Fibroblast of skin of scalp (primary cell): ENCODE results near the gene CLEC5A. TPM values are rescaled to one million over a fixed set of nuclear protein-coding genes. Genes with fewer than 3 reads are reported as not detected.
"Not testable (repeated sequence)": the region's sequence is repeated elsewhere in the genome, so short reads cannot be mapped to it uniquely, and the experiment has no call there.

Experiments used
- DNase-seq: peaks from one replicate; pipeline ENCODE4 v3.0.0-alpha.2; 2013
- polyA plus RNA-seq, 2 experiments: library from polyadenylated mRNA; unstranded; fragments of 120-200 nt; gene quantifications; one replicate each; pipeline ENCODE4 v1.2.1, GENCODE V29; 2013; ENCODE audit not compliant: insufficient read length in 2 of 2

CLEC5A gene
- not detected for polyA plus RNA-seq (2013, experiment 1 of 2; ENCODE audit: insufficient read length)
- polyA plus RNA-seq (2013, experiment 2 of 2; ENCODE audit: insufficient read length): not detected

GRCh38 chr7:141946796-141947195, at the start of gene CLEC5A:
CLEC5A (minus strand) TSS chr7:141946974; CDS start chr7:141946292, 682 bp downstream.
- no peak for DNase-seq

DNA sequence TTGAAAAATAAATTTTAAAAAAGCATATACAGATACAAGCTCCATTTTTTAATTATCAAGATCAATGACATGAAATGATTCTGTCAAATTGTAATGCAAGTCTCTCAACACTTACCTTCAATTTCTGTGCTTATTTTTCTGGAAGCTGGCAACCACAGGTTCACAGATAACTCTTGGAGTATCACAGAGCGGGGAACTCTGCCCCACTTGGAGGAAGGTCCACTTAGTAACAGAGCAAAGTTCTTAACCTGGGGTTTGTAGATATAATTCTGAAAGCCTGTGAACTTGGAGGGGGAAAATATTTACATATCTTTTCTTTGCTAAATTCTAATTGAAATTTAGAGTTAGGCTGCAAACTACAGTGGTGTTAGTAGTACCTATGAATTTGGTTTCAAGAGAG, 46.6 kb upstream of the CLEC5A start:
- no peak for DNase-seq

GRCh38 chr7:141992688-141993087, 45.9 kb upstream of the CLEC5A start:
- DNase-seq: no peak

DNA sequence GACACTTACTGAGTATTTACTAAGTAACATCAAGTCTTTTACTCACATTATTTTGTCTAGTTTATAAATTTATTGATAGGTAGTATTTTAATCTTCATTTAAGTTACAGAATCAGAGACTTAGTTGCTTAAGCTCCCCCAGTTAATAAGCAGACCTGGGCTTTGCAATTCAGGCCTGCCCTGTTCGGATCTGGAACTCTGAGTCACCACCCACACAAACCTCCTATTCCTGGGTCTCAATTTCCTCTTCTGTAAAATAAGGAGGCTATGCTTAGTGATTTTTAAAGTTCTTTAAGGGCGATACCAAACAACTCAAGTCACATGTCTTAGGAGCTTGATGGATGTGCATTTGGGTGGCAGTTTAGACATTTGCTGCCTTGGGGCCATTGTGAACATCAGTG, 45.4 kb upstream of the CLEC5A start:
- DNase-seq: no peak

GRCh38 chr7:141991140-141991539, 44.4 kb upstream of the CLEC5A start:
- no peak for DNase-seq

DNA sequence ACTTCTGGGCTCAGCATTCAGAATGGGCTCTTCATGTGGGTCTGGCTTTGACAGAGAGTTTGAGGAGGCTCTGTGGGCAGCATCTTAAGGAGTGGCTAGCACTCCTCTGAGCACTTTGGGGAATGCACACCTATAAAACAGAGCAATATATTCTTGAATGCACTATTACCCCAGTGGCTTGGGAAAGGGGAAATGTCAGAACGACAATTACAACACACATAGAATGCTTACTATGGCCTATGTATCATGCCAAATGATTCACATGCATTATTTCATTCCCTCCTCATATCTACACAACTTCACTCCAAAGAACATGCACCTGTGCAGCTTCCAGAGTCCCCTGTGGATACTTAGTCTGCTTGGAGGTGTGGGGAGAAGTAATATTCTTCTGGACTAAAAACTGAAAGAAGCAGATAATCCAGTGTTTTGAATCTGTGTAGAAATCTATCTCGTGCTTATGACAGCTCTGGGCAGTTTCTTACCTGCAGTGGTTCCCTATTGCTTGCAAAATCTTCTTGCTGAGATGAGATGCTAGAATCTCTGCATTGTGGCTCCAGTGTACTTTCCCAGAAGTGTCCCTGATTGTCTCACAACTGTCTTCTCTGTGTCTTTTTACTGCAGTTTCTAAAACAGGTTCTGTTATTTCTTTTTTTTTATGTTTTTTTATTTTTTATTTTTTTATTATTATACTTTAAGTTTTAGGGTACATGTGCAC, 43.4 kb upstream of the CLEC5A start:
- DNase-seq: no peak

GRCh38 chr7:141987803-141988202, 41.0 kb upstream of the CLEC5A start:
- DNase-seq: not testable (repeated sequence)

GRCh38 chr7:141986923-141987322, 40.1 kb upstream of the CLEC5A start:
- DNase-seq: no peak

DNA sequence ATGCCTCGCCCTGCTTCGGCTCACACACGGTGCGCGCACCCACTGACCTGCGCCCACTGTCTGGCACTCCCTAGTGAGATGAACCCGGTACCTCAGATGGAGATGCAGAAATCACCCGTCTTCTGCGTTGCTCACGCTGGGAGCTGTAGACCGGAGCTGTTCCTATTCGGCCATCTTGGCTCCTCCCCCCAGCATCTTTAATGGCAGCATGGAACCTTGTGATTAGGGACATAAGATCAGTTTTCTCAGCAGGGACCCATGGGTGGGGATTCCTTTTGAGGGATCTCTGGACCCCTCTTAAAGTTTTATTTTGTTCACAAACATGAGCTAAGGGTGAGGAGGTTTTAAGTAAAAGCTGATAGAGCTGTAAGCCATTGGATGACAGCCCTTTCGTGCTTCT, 39.2 kb upstream of the CLEC5A start:
- DNase-seq: not testable (repeated sequence)

DNA sequence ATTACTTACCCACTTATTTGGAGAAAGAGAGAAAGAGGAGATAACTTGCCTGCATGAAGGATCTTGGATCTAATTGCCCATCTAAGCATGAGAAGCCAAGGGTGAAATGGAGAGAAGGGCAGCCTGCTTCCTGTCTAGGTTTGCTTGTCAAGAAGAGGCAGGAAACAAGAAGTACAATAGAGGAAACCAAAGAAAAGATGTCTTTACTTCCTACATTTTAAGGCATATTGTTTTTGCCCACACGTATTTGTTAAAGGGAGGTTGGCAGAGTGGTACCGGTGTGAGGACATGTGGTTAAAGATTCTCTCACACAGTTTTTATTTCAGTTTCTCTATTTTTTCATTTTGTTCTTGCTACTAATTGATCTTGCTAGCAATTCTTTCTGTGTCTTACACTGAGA, 32.8 kb upstream of the CLEC5A start:
- DNase-seq: no peak

DNA sequence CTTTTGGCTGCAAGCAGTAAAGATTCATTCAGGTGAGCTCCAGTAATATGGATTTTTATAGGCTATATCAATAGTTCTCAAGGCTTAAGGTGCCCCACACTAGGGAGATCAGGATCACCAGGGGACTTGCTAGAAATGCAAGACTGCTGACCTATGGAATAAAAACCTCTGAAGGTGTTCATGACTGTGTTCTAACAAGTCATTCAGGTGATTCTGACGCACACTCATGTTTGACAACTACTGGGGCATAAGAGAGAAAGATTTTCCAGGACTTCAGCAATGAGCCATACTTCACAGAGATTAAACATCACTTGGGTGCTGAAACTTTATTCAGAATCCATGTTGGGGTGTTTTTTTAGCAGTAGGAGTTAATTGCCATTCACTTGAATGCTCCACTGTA, 31.6 kb upstream of the CLEC5A start:
- DNase-seq: no peak

GRCh38 chr7:141976524-141977245, 29.9 kb upstream of the CLEC5A start:
- no peak for DNase-seq

DNA sequence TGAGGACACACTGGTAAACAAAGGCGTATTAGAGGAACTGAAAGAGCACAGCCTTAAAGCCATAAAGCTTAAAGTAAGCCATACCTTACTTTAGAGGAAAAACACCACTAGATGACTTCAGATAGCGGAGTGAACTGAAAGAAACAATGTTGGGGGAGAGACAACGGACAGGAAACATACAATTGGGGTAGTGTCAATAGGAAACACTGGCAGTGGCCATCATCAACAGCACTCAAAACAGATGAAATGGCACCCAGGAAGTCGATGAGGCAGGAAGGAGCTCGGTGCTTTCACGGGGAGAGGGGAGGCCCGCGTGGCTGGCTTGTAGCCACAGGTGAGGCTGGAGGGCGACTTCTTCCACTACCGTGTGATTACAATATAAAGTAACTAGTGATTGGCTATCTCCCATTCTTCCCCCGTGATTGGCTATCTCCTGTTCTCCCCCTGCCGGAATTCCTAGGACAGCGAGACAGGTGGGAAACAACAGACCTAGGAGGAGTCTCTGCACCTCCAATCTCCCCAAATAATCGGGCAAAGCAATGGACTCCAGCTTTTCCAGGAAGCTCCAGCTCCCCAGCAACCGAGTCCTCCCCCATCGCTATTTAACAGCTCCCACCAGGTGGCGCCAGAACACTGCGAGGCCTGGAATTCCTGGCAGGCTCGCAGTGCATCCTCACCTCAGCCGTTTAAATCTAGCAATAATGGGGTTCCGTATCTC, 29.2 kb upstream of the CLEC5A start:
- peak; percentile 29 for DNase-seq

GRCh38 chr7:141974831-141975230, 28.1 kb upstream of the CLEC5A start:
- DNase-seq: no peak

DNA sequence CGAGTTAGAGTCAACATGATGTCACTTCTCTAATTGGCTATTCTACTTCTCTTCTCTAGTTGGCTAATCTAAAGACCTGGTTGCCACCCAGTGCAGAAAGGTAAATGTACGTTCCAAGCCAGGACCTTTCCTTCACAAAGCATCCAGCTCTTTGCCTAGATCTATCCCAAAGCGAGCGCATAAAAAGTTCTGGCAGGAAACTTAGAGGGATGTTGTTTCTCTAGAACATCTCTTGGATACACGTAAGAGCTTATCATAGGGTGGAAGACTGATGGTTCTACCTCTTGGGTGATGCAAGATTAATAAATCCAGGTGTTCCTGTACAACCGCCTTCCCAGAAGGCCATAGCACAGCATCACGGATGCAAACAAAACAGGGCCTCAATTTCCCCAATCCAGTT, 26.9 kb upstream of the CLEC5A start, which contains the start of gene TAS2R38:
TAS2R38 (minus strand) TSS at position 101 of the 400 bp plus-strand sequence; CDS start at position 17, 84 bp downstream.
- no peak for DNase-seq

- no peak for DNase-seq
These were observed 14.1 kb upstream of the CLEC5A start for GRCh38 chr7:141960687-141961422.

DNA sequence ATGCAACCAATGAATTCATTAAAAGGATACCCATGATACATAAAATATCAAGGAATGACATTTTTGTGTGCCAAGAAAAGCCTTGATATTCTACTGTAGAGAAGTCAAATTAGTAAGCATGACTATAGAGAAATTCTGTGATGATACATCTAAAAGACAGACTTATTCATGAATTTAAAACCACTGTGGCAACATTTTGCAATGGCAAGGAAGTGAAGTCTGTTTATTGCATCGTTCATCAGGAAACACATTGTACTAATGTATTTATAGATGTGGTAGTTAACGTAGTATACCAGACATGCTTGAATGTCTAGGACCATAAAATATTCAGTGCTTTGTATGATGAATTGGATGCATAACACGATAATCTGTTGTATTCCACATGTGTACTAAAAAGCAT, 9.3 kb upstream of the CLEC5A start:
- DNase-seq: no peak

DNA sequence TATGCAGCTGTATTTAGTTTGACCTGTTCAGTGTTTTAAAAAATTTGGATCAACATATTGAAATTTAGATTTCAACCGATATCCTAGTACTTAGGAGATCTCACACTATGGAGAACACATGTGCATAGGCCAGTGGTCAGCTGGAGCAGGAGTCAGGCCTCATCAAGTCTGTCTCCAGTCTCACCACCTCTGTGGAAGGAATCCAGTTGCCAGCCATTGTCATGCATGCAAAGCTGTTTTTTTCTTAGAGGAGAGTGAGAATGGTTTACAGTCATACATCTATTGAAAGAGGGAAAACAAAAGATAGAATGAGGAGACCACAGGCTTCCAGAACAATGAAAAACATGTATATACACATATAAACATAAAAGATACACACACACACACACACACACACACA, 7.6 kb upstream of the CLEC5A start:
- no peak for DNase-seq

DNA sequence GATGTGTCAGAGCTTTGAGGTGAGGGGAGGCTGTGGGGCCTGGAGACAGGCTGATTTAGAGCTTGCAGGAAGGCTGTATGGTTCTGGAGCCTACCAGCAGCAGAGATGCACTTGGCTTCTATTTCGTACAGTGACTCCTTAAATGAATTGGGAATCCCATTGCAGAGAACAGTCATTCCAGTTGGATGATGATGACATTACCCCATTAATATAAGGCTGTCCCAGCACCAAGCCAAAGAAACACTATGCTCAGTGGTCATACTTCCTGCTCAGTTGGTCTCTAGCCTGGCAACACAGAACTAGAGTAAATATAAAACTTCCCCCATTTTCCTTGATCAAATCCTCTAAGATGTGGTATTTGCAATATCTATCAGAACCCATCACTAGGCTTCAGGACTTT, 5.7 kb upstream of the CLEC5A start:
- DNase-seq: no peak

GRCh38 chr7:141950806-141951205, 4.0 kb upstream of the CLEC5A start:
- DNase-seq: no peak

DNA sequence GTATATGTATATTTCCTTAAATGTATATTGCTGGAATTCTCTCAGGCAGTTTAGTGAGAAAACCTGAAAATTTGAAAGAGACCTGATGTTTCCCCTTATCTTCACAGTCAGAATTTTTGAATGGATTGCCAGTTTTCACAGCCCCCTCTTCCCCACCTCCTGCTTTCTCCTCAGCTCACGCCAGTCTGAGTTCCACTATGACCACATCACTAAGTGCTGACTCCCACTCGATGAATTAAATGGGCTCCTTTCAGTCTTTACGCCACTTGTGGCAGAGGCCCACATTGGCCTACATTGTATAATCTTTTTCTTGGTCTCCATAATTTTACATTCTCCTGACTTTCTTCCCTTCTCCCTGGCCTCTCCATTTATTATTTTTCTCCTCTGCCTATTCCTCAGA, 3.1 kb upstream of the CLEC5A start:
- no peak for DNase-seq

- no peak for DNase-seq
These were observed 2.7 kb upstream of the CLEC5A start for GRCh38 chr7:141949451-141949850.

- no peak for DNase-seq
These were observed 2.2 kb upstream of the CLEC5A start for GRCh38 chr7:141949021-141949420.
